ENCODE data around the gene BCAR1. TPM values are rescaled to one million over a fixed set of nuclear protein-coding genes. Genes with fewer than 3 reads are reported as not detected.
"Not testable (repeated sequence)": the region's sequence is repeated elsewhere in the genome, so short reads cannot be mapped to it uniquely, and the experiment has no call there.

BCAR1 gene
- total RNA-seq, 1 donor from 2014 or later, result 33.0 TPM

- ATAC-seq, result not testable (repeated sequence)
Measured at GRCh38 chr16:75269358-75269757, 17.9 kb upstream of the BCAR1 start.

- ATAC-seq, result peak; percentile 88
Measured at GRCh38 chr16:75267631-75268264, 16.3 kb upstream of the BCAR1 start.

- ATAC-seq, result no peak
Measured at GRCh38 chr16:75266738-75267630, 15.6 kb upstream of the BCAR1 start.

GRCh38 chr16:75265911-75266701 is 14.7 kb upstream of the BCAR1 start:
- peak; percentile 40 for ATAC-seq

- ATAC-seq, result peak; percentile 19
Measured at GRCh38 chr16:75264999-75265910, 13.8 kb upstream of the BCAR1 start.

GRCh38 chr16:75264457-75264998 is 13.1 kb upstream of the BCAR1 start:
- no peak for ATAC-seq

GRCh38 chr16:75263963-75264445 is 12.6 kb upstream of the BCAR1 start:
- ATAC-seq, result no peak

GRCh38 chr16:75263291-75263962 is 12.0 kb upstream of the BCAR1 start:
- ATAC-seq, result no peak

GRCh38 chr16:75262800-75263127 is 11.3 kb upstream of the BCAR1 start:
- no peak for ATAC-seq

- no peak for ATAC-seq
Measured at GRCh38 chr16:75262104-75262799, 10.8 kb upstream of the BCAR1 start.

GRCh38 chr16:75261590-75262078 is 10.2 kb upstream of the BCAR1 start:
- ATAC-seq, result no peak

- ATAC-seq, result no peak
Measured at GRCh38 chr16:75260851-75261589, 9.6 kb upstream of the BCAR1 start.

- ATAC-seq, result no peak
Measured at GRCh38 chr16:75258807-75259141, 7.3 kb upstream of the BCAR1 start.

- ATAC-seq, result no peak
Measured at GRCh38 chr16:75257886-75258806, 6.7 kb upstream of the BCAR1 start.

GRCh38 chr16:75256696-75257343 is 5.4 kb upstream of the BCAR1 start:
- ATAC-seq, result no peak

- ATAC-seq, result no peak
Measured at GRCh38 chr16:75256059-75256571, 4.7 kb upstream of the BCAR1 start.

GRCh38 chr16:75254359-75254837 is 3.0 kb upstream of the BCAR1 start:
- peak; percentile 78 for ATAC-seq
